GM19463 (cell line): ENCODE results near the gene AQP2.

ENCODE experiments used
- ATAC-seq: cut with Tn5 transposase; IDR thresholded peaks from one replicate; pipeline ENCODE4 v1.9.1; 2021; ENCODE audit warnings: mild to moderate bottlenecking, moderate library complexity; ENCODE audit not compliant: unreplicated experiment

The AQP2 gene

GRCh38 chr12:49920241-49920914, 30.2 kb upstream of the AQP2 start:
- ATAC-seq: no peak

- ATAC-seq: no peak
Observed at GRCh38 chr12:49920915-49921286, 29.6 kb upstream of the AQP2 start.

- ATAC-seq: no peak
Observed at GRCh38 chr12:49921299-49921698, 29.2 kb upstream of the AQP2 start.

GRCh38 chr12:49921936-49922335, 28.6 kb upstream of the AQP2 start:
- no peak for ATAC-seq

GRCh38 chr12:49922349-49923034, 28.0 kb upstream of the AQP2 start:
- no peak for ATAC-seq

- no peak for ATAC-seq
Observed at GRCh38 chr12:49923035-49923644, 27.4 kb upstream of the AQP2 start.

- no peak for ATAC-seq
Observed at GRCh38 chr12:49923880-49924556, 26.5 kb upstream of the AQP2 start.

GRCh38 chr12:49924628-49925246, 25.8 kb upstream of the AQP2 start:
- no peak for ATAC-seq

GRCh38 chr12:49925433-49926204, 24.9 kb upstream of the AQP2 start:
- ATAC-seq: no peak

- no peak for ATAC-seq
Observed at GRCh38 chr12:49928471-49928870, 22.1 kb upstream of the AQP2 start.

GRCh38 chr12:49929581-49929980, 21.0 kb upstream of the AQP2 start:
- no peak for ATAC-seq

GRCh38 chr12:49930515-49931288, 19.8 kb upstream of the AQP2 start:
- ATAC-seq: no peak

- no peak for ATAC-seq
Observed at GRCh38 chr12:49932023-49932422, 18.5 kb upstream of the AQP2 start.

- no peak for ATAC-seq
Observed at GRCh38 chr12:49932533-49933130, 17.9 kb upstream of the AQP2 start.

GRCh38 chr12:49933796-49934195, 16.7 kb upstream of the AQP2 start:
- ATAC-seq: no peak

GRCh38 chr12:49934505-49934904, 16.0 kb upstream of the AQP2 start:
- ATAC-seq: no peak

GRCh38 chr12:49936925-49937324, 13.6 kb upstream of the AQP2 start:
- no peak for ATAC-seq

- ATAC-seq: no peak
Observed at GRCh38 chr12:49937639-49938300, 12.8 kb upstream of the AQP2 start.

GRCh38 chr12:49939307-49939706, 11.2 kb upstream of the AQP2 start:
- ATAC-seq: no peak
